ENCODE measurements around the gene LINC00632.
A peak's percentile ranks its signal among the peaks of the same experiment; 100 is the strongest.

The LINC00632 gene

DNA sequence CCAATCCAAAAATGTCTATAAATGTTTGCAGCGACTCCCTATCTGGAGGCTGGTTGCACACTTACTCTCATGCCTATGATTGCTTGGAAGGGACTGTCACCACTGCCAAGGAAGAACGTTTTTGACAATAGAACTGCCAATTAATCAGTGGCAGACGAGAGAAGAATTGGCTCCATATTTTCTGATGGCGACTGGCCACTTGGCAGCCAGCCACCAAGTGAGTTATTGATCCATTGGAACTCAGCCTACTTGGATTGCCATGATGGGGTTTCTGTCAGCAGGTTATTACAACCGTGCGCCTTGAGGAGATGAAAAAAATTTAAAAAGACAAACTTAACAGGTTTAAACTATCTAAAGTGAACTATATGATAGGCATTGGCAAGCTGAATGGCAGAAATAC is 47.4 kb downstream of the LINC00632 start:
- H3K9ac ChIP-seq (ENCODE audit: low read length): no peak overlapping the region
- no peaks in the 10 kb centered on the region for H3K9me2 ChIP-seq (ENCODE audit: low read depth, low read length)
- H3K4me2 ChIP-seq (ENCODE audit: low read length): no peak overlapping the region
- H3K27me3 ChIP-seq (ENCODE audit: insufficient read depth, low read length): no peaks in the 10 kb centered on the region
- no peak overlapping the region for H3K27ac ChIP-seq (ENCODE audit: low read depth, low read length, poor library complexity, severe bottlenecking)
- TF ChIP-seq EZH2 (IDR thresholded peaks at IDR 0.05; ENCODE audit: borderline replicate concordance, low read length) (no peak), CTCF (IDR thresholded peaks at IDR 0.05; ENCODE audit: low read length) (no peak)
- H3F3A ChIP-seq (ENCODE audit: insufficient read depth, low read length): no peaks in the 10 kb centered on the region
- H4K20me1 ChIP-seq (ENCODE audit: insufficient read depth, low read length): no peaks in the 10 kb centered on the region
- no peak overlapping the region for H2AFZ ChIP-seq (ENCODE audit: low read length)
- no peaks in the 10 kb centered on the region for H3K9me3 ChIP-seq (ENCODE audit: low read length)
- no peaks in the 10 kb centered on the region for H3K4me1 ChIP-seq (ENCODE audit: insufficient read depth, low read length, severe bottlenecking)
- no peaks in the 10 kb centered on the region for H3K79me2 ChIP-seq (ENCODE audit: insufficient read depth, low read length)
- H3K36me3 ChIP-seq (ENCODE audit: insufficient read depth, low read length): no peaks in the 10 kb centered on the region
- no peak overlapping the region for H3K4me3 ChIP-seq (ENCODE audit: low read depth, low read length, poor library complexity, severe bottlenecking)

GRCh38 chrX:140762061-140762460 is 52.5 kb downstream of the LINC00632 start:
- Histone ChIP-seq H2AFZ (ENCODE audit: low read length) (no peak overlapping the region), H4K20me1 (ENCODE audit: insufficient read depth, low read length) (no peaks in the 10 kb centered on the region), H3K9me3 (ENCODE audit: low read length) (no peaks in the 10 kb centered on the region), H3K27me3 (ENCODE audit: insufficient read depth, low read length) (no peaks in the 10 kb centered on the region), H3K79me2 (ENCODE audit: insufficient read depth, low read length) (no peaks in the 10 kb centered on the region), H3K27ac (ENCODE audit: low read depth, low read length, poor library complexity, severe bottlenecking) (no peak overlapping the region), H3F3A (ENCODE audit: insufficient read depth, low read length) (no peaks in the 10 kb centered on the region), H3K36me3 (ENCODE audit: insufficient read depth, low read length) (no peaks in the 10 kb centered on the region), H3K9me2 (ENCODE audit: low read depth, low read length) (no peaks in the 10 kb centered on the region), H3K4me3 (ENCODE audit: low read depth, low read length, poor library complexity, severe bottlenecking) (no peak overlapping the region), H3K4me1 (ENCODE audit: insufficient read depth, low read length, severe bottlenecking) (no peaks in the 10 kb centered on the region), H3K4me2 (ENCODE audit: low read length) (no peak overlapping the region), H3K9ac (ENCODE audit: low read length) (no peak overlapping the region)
- TF ChIP-seq EZH2 (IDR thresholded peaks at IDR 0.05; ENCODE audit: borderline replicate concordance, low read length): no peak
- TF ChIP-seq CTCF (IDR thresholded peaks at IDR 0.05; ENCODE audit: low read length): peak; percentile 50

DNA sequence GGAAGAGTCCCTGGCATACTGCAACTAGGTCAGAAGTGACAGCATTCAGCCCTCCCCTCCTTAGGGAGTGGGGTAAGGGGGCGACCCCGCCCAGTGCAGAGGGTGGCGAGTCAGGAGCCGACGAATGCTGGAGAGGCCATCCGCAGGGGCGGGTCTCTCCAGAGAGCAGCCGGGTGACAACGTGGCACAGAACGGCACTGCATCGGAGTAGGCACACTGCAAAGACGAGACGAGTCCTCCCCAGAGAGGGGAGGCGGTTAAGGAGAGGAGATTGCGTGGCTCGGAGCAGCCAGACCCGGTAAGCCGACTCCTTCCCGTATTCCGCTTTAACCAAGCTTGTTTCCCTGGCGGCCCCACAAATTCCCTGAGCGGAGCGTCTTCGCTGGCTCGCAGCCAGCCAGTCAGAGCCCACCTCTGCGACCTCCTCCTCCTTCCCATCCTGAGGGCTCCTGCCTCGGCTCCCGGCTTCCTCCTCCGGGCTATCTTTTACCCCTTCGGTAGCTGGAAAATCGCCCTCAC is 54.9 kb downstream of the LINC00632 start:
- Histone ChIP-seq H3K9me3 (ENCODE audit: low read length) (no peaks in the 10 kb centered on the region), H3K4me3 (ENCODE audit: low read depth, low read length, poor library complexity, severe bottlenecking) (no peak overlapping the region), H3K9me2 (ENCODE audit: low read depth, low read length) (no peaks in the 10 kb centered on the region), H2AFZ (ENCODE audit: low read length) (no peak overlapping the region), H3K4me1 (ENCODE audit: insufficient read depth, low read length, severe bottlenecking) (no peaks in the 10 kb centered on the region), H3K27me3 (ENCODE audit: insufficient read depth, low read length) (no peaks in the 10 kb centered on the region), H3K27ac (ENCODE audit: low read depth, low read length, poor library complexity, severe bottlenecking) (no peak overlapping the region), H4K20me1 (ENCODE audit: insufficient read depth, low read length) (no peaks in the 10 kb centered on the region), H3K36me3 (ENCODE audit: insufficient read depth, low read length) (no peaks in the 10 kb centered on the region), H3F3A (ENCODE audit: insufficient read depth, low read length) (no peaks in the 10 kb centered on the region), H3K79me2 (ENCODE audit: insufficient read depth, low read length) (no peaks in the 10 kb centered on the region), H3K4me2 (ENCODE audit: low read length) (no peak overlapping the region), H3K9ac (ENCODE audit: low read length) (no peak overlapping the region)
- TF ChIP-seq EZH2 (IDR thresholded peaks at IDR 0.05; ENCODE audit: borderline replicate concordance, low read length) (no peak), CTCF (IDR thresholded peaks at IDR 0.05; ENCODE audit: low read length) (no peak)
